Neutrophil (primary cell): Measurements from ENCODE around the gene GAPDHS.

Source experiments
- H3K27ac ChIP-seq: fragments of 200-600 bp; sonication (generic); 2 replicates; pipeline ENCODE4 v1.5.1; 2016; ENCODE audit warnings: mild to moderate bottlenecking, moderate library complexity
- H3K27me3 ChIP-seq: fragments of 200-600 bp; sonication (generic); 2 replicates; pipeline ENCODE4 v1.6.0; 2016; ENCODE audit warnings: mild to moderate bottlenecking
- H3K36me3 ChIP-seq: fragments of 200-600 bp; sonication (generic); 2 replicates; pipeline ENCODE4 v1.5.1; 2017
- H3K4me1 ChIP-seq, 2 experiments: fragments of 200-600 bp in 1 of 2; sonication (generic) in 1 of 2; 1 replicate in 1 of 2; 2 replicates in 1 of 2; pipeline versions ENCODE4 v1.5.1 to v1.6.1; 2013 to 2016; ENCODE audit warnings: low read depth in 1 of 2, low read length in 1 of 2, mild to moderate bottlenecking in 1 of 2, moderate library complexity in 1 of 2; ENCODE audit not compliant: control insufficient read depth in 1 of 2, insufficient read depth in 1 of 2
- H3K4me3 ChIP-seq, 2 experiments: fragments of 200-600 bp in 1 of 2; sonication (generic) in 1 of 2; 1 replicate in 1 of 2; 2 replicates in 1 of 2; pipeline ENCODE4 v1.5.1; 2013 to 2016; ENCODE audit warnings: low read depth in 1 of 2, low read length in 1 of 2, mild to moderate bottlenecking in 1 of 2, moderate library complexity in 1 of 2
- H3K9me3 ChIP-seq: fragments of 200-600 bp; sonication (generic); 2 replicates; pipeline ENCODE4 v1.5.1; 2016
- TF ChIP-seq, protein P1 (sequence below): fragments of 200-600 bp; sonication (generic); IDR thresholded peaks from 2 replicates; pipeline ENCODE4 v1.5.1; 2016; ENCODE audit warnings: antibody characterized with exemption

Gene GAPDHS

GRCh38 chr19:35560677-35561076 is 27.4 kb downstream of the GAPDHS start:
- H3K4me1 ChIP-seq, result peaks cover 5 to 10% of the 10 kb centered on the region in 2 experiments
- peaks cover 65% of the 10 kb centered on the region for H3K27me3 ChIP-seq
- no peak overlapping the region for H3K4me3 ChIP-seq
- no peak overlapping the region for H3K27ac ChIP-seq
- H3K36me3 ChIP-seq, result no peaks in the 10 kb centered on the region
- TF ChIP-seq, protein P1, sequence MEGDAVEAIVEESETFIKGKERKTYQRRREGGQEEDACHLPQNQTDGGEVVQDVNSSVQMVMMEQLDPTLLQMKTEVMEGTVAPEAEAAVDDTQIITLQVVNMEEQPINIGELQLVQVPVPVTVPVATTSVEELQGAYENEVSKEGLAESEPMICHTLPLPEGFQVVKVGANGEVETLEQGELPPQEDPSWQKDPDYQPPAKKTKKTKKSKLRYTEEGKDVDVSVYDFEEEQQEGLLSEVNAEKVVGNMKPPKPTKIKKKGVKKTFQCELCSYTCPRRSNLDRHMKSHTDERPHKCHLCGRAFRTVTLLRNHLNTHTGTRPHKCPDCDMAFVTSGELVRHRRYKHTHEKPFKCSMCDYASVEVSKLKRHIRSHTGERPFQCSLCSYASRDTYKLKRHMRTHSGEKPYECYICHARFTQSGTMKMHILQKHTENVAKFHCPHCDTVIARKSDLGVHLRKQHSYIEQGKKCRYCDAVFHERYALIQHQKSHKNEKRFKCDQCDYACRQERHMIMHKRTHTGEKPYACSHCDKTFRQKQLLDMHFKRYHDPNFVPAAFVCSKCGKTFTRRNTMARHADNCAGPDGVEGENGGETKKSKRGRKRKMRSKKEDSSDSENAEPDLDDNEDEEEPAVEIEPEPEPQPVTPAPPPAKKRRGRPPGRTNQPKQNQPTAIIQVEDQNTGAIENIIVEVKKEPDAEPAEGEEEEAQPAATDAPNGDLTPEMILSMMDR, result no peak
- no peaks in the 10 kb centered on the region for H3K9me3 ChIP-seq

DNA sequence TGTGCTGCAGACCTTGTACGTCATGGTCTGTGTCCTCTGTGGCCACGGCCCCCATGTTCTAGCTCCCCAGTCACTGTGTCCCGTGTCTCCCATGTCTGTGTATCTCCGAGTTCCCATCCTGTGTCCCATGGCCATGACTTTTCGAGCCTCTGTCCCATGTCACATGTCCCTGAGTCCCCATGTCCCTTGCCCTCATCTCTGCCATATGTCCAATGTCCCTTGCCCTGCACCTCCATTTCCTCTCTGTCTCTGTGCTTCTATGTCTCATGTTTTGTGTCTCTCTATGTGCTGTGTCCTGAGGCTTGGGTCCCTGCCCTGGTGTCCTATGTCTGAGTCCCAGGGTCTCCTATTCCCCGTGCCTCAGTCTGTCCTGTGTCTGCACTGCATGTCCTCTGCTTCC is 28.2 kb downstream of the GAPDHS start:
- Histone ChIP-seq H3K9me3 (no peaks in the 10 kb centered on the region), H3K27me3 (peaks cover 57% of the 10 kb centered on the region), H3K27ac (no peak overlapping the region)

GRCh38 chr19:35562336-35562735 is 29.1 kb downstream of the GAPDHS start:
- Histone ChIP-seq H3K4me1 (peaks cover 5 to 10% of the 10 kb centered on the region in 2 experiments), H3K9me3 (no peaks in the 10 kb centered on the region), H3K4me3 (no peak overlapping the region), H3K27me3 (peaks cover 48% of the 10 kb centered on the region), H3K27ac (no peak overlapping the region), H3K36me3 (no peaks in the 10 kb centered on the region)
- TF ChIP-seq, protein P1, result no peak

More for the DNA sequence above, 28.2 kb downstream of the GAPDHS start:
- TF ChIP-seq, protein P1, result no peak
- H3K4me3 ChIP-seq, result no peak overlapping the region
- H3K4me1 ChIP-seq, result peaks cover 5 to 10% of the 10 kb centered on the region in 2 experiments
- H3K36me3 ChIP-seq, result no peaks in the 10 kb centered on the region

DNA sequence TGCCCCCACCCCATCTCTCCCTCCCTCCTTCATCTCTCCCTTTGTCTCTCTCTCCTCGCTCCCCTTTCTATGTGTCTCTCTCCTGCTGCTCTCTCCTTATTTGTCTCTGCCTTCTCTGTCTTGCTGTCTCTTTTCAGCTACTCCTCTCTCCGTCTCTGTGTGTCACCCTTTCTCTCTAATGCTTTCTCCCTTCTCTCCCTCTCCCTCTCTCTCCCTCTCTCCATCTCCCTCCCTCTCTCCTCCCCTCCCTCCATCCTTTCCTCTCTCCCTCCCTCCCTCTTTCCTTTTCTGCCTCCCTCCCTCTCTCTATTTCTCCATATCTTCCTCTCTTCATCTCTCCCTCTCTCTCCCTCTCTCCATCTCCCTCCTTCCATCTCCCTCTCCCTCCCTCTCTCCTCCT is 29.5 kb downstream of the GAPDHS start:
- Histone ChIP-seq H3K27ac (no peak overlapping the region), H3K27me3 (peaks cover 44% of the 10 kb centered on the region), H3K9me3 (no peaks in the 10 kb centered on the region), H3K4me3 (no peak overlapping the region), H3K36me3 (no peaks in the 10 kb centered on the region), H3K4me1 (peaks cover 5 to 7% of the 10 kb centered on the region in 2 experiments)
- TF ChIP-seq, protein P1, result no peak

DNA sequence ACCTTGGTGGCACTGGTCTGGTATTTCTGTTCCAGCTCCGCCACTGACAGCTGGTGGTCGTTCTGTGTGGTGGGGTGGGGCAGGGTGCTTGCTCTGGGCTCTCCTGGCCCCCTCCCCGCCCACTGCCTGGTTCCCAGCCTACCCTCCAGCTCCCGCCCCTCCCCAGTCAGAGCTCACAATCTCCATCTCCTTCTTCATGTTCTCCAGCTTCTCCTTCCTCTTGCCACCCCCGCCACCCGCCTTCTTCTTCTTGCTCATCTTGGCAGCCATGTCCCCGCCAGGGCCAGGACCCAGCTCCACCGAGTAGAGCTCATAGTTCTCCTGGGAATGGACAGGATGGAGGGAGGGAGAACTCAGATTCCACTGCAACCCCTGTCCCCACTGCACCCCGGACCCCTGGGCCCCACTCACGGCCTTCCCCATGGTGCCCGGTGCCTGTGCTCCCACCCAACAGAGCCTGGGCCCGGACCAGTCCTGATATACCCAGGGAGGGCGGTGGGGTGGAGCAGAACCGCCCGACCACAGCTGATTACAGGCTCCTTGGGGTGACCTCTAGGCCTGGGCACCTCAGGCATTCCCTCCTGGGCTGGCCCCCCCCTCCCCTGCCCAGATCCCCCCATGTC is 30.1 kb downstream of the GAPDHS start, which contains the start of gene ATP4A:
Gene ATP4A, minus strand, starts transcription at position 452 of the 623 bp plus-strand sequence. Its CDS starts 29 bp downstream, at position 423.
- H3K27me3 ChIP-seq, result peaks cover 38% of the 10 kb centered on the region

More for the DNA sequence above, 30.1 kb downstream of the GAPDHS start, which contains the start of gene ATP4A:
- no peak within 1 kb of the TSS for H3K27ac ChIP-seq
- peaks cover 0 to 2% of the 10 kb centered on the region in 2 experiments for H3K4me1 ChIP-seq
- H3K9me3 ChIP-seq, result no peaks in the 10 kb centered on the region
- H3K4me3 ChIP-seq, result no peak within 1 kb of the TSS
- TF ChIP-seq, protein P1, result no peak
- no peaks in the 10 kb centered on the region for H3K36me3 ChIP-seq
